GM19467 (cell line): ENCODE data around the gene CAPN14.

Experiments
- ATAC-seq: cut with Tn5 transposase; IDR thresholded peaks from one replicate; pipeline ENCODE4 v1.9.1; 2021; ENCODE audit warnings: mild to moderate bottlenecking, moderate library complexity; ENCODE audit not compliant: unreplicated experiment

CAPN14 gene

DNA sequence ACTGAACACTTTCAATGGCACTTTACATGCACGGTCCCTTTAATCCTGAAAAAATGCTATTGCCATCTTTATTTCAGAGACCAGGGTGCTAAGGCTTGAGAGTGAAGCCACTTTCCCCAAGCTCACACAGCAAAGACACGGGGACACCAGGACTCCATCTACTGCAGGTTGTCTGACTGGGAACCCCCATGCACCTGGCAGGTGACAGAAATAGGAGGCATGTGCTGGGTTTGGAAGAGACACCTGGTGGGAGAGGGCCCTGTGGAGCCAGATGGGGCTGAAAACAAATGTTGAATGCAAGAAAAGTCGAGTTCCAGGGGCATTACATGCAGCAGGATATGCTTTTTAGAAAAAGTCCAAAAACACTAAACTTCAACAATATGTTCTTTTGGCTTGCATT is 11.4 kb upstream of the CAPN14 start:
- ATAC-seq: no peak

GRCh38 chr2:31227711-31228125 is 10.4 kb upstream of the CAPN14 start:
- ATAC-seq: no peak

DNA sequence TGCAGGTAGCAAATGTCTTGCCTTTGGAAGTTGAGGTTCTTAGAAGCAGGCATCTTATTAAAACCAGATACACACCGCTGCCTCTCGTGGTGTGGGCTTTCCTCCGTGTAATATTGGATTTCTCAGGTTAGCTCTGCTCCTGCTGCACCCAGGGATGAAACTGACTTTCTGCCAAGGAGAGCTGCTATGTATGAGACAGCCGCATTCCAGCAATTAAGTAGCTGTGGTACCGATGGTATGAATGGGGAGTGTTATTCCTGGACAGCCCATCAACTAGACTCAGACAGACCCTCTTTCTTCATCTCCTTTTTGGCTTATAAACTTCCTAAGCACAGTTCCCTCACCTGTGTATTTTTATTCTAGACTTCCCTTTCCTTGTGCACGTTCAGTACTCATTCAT is 9.8 kb upstream of the CAPN14 start:
- ATAC-seq: no peak

- no peak for ATAC-seq
These were observed 9.0 kb upstream of the CAPN14 start for GRCh38 chr2:31226266-31226665.

GRCh38 chr2:31223749-31224148 is 6.4 kb upstream of the CAPN14 start:
- no peak for ATAC-seq

DNA sequence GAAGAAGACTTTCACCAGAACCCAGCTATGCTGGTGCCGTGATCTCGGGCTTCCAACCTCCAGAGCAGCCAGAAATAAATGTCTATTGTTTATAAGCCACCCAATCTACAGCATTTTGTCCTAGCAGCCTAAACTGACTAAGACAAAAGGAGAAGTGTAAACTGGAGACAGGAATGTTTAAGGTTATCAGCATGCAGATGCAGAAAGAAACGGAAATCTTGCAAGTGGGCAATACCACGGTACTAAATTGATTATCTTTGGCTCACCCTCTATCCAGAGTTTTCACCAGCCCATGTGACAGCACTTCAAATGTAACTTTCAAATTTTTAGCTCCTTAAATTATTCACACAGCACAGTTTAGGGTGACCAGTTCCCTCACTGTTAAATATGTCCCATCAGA is 5.7 kb upstream of the CAPN14 start:
- no peak for ATAC-seq

GRCh38 chr2:31222071-31222470 is 4.8 kb upstream of the CAPN14 start:
- ATAC-seq: no peak

DNA sequence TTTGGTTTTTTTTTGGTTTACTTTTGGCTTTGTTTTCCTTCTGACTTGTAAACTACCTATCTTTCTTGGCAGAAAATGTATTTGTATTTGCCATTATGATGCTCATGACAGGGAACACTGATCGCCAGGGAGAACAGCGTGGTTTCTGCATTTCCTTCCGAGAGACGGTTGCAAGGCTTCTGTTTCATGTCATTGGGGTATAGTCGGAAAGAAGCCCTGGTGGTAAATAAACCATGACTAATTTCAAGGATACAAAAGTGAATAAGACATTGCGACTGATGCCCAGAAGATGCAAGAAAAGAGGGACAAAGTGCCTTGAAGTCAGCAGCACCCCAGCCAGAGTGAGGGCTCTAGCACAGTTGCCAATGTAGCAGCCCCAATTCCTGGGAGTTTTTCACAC is 4.2 kb upstream of the CAPN14 start:
- ATAC-seq: no peak

- ATAC-seq: peak; percentile 75
These were observed 2.0 kb upstream of the CAPN14 start for GRCh38 chr2:31219131-31219969.

DNA sequence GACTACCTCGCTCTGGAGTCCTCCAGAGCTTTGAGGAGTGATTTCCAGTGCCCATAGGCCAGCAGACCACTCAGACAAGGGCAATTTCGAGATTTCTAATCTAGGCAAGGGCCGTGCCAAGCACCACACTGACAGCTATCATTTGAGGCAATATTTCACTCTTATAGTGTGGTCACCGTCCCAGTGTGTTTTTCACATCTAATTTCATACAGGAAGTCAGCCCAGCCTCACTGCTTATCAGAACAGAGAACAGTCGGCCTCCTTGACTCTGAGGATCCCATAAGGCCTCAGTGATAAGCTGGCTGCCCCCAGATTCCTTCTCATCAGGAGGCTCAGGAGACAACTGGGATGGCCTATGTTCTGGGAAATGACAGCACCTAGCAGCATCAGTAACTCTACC is 581 bp downstream of the CAPN14 start:
- ATAC-seq: peak; percentile 50

GRCh38 chr2:31214444-31214915 is 2.8 kb downstream of the CAPN14 start:
- no peak for ATAC-seq

GRCh38 chr2:31213601-31214443 is 3.5 kb downstream of the CAPN14 start:
- no peak for ATAC-seq

- ATAC-seq: no peak
These were observed 4.4 kb downstream of the CAPN14 start for GRCh38 chr2:31212659-31213600.

GRCh38 chr2:31208240-31208639 is 9.1 kb downstream of the CAPN14 start:
- no peak for ATAC-seq

DNA sequence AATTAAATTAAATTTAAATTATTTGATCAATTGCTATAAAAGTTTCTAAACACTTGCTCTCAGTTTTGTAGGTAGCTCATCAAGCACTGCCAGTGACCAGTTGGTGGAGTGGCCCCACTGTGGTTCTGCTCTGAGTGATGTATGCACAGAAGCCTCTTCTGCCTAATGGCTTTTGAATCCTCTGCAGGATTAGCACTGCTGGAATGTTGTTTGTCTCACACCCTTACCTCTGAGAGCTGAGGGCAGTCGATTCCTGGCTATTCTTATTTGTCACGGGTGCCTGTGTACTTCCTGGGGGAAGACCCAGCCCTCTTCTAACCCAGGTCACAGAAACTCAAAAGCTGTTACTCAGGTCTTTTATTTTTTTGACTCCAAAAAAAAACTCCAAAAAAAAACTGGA is 9.5 kb downstream of the CAPN14 start:
- ATAC-seq: no peak

GRCh38 chr2:31205613-31206012 is 11.7 kb downstream of the CAPN14 start:
- no peak for ATAC-seq

DNA sequence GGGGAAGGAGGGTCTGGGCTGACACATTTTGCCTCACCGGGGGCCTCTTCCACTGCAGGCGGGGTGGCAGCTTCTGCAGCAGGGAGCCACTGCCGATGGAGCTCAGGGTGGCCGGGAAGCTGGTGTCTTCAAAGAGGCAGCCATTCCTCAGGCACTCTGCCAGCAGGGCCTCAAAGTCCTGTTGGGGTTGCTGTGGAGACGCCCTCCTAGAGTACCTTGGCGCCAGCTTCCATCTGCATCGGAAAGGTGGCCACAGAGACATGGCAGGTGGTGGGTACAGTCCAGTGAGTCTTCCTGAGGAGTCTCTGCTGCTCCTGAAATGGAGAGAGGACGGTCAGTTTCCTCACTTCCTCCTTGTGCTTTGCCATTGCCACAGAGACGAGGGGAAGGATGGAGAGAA is 12.1 kb downstream of the CAPN14 start:
- no peak for ATAC-seq

GRCh38 chr2:31204783-31205182 is 12.5 kb downstream of the CAPN14 start:
- no peak for ATAC-seq

GRCh38 chr2:31203916-31204315 is 13.4 kb downstream of the CAPN14 start:
- no peak for ATAC-seq

DNA sequence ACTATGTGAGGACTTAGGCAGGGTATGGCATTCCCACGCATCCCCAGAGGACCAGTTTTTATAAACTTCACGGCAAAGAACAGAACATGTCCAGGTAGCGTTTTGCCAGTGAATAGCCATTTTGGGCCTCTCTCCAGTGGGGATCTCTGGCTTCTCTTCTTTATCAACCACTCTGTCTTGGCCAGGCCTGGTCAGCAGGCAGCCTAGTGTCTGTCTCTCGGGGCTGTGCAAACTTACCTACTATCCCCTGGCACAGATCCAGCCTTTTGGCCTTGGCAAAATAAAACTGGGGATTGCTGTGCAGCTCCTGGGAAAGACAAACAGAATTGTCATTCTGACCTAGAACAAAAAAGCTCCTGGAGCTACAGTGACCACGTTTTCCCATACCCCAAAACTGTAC is 14.5 kb downstream of the CAPN14 start:
- ATAC-seq: no peak

GRCh38 chr2:31202041-31202440 is 15.3 kb downstream of the CAPN14 start:
- no peak for ATAC-seq
